Hippocampal formation (tissue), 2 donors: Measurements from ENCODE around the gene BBS1.

Experiments used
- DNase-seq, 2 donors: peaks; one replicate each; lab custom pipeline; 2025; lab: John Stamatoyannopoulos, UW

The BBS1 gene

DNA sequence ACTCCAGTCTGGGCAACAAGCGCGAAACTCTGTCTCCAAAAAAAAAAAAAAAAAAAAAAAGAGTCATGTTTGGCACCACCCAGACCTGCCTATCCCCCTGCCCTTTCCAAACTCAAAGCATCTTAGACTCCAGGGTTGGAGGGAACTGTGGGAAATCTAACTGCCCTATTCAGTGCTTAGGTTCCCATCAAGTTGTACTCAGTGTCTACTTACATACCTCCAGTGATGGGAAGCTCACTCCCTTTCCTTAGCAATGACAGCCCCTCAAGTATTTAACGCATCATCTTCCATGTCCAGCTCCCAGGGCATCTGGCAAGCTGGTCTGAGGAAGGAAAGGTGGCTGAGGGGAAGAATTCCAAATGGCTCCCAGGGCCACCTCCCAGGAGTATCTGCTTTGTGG, 39.3 kb downstream of the BBS1 start:
- no peak for DNase-seq

GRCh38 chr11:66550887-66551286, 40.5 kb downstream of the BBS1 start:
- DNase-seq: no peak

- no peak for DNase-seq
Measured at GRCh38 chr11:66554602-66555001, 44.2 kb downstream of the BBS1 start.

- no peak for DNase-seq
Measured at GRCh38 chr11:66555416-66555815, 45.0 kb downstream of the BBS1 start.

DNA sequence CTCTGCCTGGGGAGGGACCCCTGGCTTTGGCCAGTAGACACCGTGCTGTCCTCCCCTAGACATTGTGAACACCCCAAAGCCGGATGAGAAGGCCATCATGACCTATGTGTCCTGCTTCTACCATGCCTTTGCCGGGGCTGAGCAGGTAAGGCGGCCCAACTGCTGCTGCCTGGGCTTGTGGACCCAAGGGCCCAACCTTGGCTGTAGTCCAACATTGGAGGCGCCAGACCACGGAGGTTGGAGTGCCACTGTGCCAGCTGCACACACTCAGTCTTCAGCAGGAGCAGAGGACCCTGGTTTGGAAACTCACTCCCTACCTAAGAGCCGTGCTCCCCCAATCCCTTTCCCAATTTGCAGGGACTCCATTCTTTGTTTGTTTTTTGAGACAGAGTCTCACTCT, 45.7 kb downstream of the BBS1 start:
- DNase-seq: no peak

- no peak for DNase-seq
Measured at GRCh38 chr11:66557733-66558326, 47.4 kb downstream of the BBS1 start.

GRCh38 chr11:66559142-66559865, 48.9 kb downstream of the BBS1 start:
- DNase-seq: no peak

DNA sequence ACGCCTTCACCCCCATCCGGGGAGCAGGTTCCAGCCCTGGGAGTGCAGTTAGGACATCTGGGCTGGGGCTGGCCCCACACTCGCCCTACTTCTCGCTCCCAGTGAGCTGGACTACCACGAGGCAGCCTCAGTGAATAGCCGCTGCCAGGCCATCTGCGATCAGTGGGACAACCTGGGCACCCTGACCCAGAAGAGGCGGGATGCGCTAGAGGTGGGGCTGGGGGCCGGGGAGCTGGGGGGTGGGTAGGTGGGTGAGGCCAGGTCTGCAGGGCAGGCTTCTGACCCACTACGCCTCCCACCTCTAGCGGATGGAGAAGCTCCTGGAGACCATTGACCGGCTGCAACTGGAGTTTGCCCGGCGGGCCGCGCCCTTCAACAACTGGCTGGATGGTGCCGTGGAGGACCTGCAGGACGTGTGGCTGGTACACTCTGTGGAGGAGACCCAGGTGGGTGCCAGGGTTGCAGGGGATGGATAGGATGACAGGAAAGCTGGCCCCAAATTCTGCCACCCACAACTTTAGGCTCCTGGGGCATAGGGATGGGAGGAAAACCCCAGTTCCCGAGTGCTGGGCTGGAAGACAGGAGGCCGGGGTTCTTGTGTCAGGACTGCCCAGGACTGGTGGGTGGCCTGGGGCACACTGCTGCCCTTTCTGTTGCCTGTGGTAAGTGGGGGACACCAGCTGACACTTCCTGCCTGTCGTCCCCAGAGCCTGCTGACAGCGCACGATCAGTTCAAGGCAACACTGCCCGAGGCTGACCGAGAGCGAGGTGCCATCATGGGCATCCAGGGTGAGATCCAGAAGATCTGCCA, 49.6 kb downstream of the BBS1 start:
- no peak for DNase-seq

DNA sequence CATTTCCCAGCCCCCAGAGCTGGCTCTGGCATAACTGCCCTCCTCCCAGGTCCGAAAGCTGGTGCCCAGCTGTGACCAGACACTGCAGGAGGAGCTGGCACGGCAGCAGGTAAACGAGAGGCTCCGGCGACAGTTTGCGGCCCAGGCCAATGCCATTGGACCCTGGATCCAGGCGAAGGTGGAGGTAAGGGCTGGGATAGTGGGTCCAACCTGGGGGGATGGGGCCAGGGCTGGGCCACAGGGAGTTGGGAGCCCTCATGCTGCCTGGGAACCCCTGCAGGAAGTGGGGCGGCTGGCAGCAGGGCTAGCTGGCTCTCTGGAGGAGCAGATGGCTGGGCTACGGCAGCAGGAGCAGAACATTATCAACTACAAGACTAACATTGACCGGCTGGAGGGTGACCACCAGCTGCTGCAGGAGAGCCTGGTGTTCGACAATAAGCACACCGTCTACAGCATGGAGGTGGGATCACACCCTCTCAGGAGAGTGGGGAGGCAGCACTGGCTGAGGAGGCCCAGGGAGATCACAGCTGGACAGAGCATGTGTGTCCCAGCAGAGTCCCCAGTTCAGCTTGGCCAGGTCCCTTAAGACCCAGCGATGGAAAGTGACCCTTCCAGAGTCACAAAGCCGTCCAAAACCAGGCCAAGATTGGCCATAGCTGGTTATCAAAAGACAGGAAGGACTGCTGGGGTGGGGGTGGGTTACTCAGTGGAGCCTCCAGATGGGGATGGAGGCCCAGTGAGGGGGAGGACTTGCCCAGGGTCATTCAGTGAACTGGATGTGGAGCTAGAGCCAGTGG, 50.9 kb downstream of the BBS1 start:
- no peak for DNase-seq

DNA sequence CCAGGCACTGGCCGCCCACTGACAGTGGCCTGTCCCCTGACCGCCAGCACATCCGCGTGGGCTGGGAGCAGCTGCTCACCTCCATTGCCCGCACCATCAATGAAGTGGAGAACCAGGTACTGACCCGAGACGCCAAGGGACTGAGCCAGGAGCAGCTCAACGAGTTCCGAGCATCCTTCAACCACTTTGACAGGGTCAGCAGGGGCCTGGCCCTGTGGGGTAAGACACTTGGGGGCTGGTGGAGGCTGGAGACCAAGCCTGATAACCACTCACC, 51.5 kb downstream of the BBS1 start:
- no peak for DNase-seq

GRCh38 chr11:66562275-66562674, 51.8 kb downstream of the BBS1 start:
- DNase-seq: no peak

- DNase-seq: no peak
Measured at GRCh38 chr11:66562907-66563583, 52.6 kb downstream of the BBS1 start.

GRCh38 chr11:66563832-66564231, 53.4 kb downstream of the BBS1 start:
- DNase-seq: no peak

DNA sequence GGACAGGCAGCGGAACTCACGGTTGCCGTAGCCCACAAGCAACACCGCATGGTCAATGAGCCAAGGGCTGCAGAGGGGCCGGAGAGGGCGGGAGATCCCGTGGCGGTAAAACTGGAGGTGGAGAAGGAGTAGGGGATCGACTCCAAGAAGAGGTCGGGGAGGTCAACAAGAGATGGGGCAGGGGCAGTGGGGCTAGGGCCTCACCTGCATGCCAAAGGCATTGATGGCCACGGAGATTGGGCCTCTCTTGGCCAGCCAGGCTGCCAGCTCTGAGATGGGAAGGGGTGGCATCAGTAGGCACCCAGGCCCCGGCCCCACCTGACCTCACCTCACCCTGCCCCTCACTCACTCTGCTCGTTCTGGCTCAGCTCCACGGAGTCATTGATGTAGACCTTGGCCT, 54.1 kb downstream of the BBS1 start:
- DNase-seq: no peak

GRCh38 chr11:66564984-66565383, 54.5 kb downstream of the BBS1 start:
- DNase-seq: no peak

DNA sequence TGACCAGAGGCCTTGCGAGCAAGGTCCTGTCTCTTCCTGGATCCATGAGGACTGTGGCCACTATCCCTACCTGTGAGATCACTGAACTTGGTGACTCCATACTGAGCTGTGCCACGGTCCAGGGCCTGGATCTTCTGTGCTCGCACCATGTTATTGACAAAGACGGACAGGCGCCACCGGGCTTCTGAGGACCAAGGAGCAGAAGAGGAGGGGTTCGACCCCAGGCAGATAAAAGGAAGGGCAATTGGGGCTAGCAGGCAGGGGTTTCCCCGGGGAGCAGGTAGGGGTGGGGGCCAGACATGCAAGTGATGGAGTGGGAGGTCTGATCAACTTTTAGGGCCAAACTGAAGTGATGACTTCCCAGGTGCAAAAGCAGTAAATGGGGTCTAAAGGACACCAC, 55.8 kb downstream of the BBS1 start:
- no peak for DNase-seq

GRCh38 chr11:66567787-66568123, 57.3 kb downstream of the BBS1 start:
- no peak for DNase-seq

DNA sequence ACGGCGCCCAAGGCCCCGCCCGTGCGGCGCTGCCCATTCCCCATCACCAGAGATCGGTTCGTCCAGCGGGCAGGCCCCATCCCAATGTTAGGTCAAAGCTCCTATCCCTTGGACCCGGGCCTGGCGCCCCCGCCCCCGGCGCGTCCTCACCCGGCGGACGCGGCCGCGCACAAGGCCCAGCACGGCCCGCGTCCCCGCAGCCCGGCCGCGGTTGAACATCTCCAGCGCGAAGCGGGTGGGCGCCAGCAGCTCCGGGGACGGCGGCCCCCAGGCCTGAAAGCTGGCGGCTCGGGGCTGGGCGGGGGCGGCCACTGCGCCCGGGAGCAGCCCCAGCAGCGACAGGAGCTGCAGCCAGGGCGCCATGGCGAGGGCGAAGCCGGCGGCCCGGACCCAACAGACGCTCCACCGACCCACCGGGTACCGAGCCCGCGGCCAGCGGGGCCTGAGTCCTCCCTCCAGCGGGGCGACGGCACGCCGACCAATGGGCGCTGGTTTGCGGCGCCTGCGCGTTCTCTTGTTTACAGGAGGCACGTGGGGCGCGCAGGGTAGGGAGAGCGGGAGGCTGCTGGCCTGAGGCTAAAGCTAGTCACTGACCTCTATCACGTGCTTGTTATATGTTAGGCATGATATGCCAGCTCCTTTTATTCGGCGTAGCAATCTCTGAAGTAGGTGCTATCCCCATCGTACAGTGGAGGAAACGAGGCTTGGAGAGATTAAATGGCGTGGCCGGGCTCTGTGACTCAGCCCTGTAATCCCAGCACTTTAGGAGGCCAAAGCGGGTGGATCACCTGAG, 57.9 kb downstream of the BBS1 start, which contains the start of gene CTSF:
TSS of gene CTSF (minus strand) at position 483 of the 793 bp plus-strand sequence. CDS start at position 363, 120 bp downstream.
- peak; percentile 74 to 92 for DNase-seq

DNA sequence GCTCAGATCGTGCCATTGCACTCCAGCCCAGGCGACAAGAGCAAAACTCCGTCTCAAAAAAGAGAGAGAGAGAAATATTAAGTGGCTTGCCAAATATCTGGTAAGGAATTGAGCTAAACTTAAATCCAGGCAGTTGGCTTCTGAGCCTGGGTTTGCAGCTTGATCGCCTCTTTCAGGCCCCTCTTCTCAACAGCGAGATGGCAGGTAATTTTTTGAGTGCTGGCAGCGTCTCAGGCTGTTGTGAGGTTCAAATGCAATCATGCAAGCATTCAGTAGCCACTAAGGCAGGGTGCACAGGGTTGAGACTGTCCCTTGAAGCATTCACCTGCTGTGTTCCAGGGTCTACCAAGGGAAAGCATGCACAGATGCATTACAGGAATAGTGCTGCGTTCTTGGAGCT, 58.6 kb downstream of the BBS1 start:
- no peak for DNase-seq

DNA sequence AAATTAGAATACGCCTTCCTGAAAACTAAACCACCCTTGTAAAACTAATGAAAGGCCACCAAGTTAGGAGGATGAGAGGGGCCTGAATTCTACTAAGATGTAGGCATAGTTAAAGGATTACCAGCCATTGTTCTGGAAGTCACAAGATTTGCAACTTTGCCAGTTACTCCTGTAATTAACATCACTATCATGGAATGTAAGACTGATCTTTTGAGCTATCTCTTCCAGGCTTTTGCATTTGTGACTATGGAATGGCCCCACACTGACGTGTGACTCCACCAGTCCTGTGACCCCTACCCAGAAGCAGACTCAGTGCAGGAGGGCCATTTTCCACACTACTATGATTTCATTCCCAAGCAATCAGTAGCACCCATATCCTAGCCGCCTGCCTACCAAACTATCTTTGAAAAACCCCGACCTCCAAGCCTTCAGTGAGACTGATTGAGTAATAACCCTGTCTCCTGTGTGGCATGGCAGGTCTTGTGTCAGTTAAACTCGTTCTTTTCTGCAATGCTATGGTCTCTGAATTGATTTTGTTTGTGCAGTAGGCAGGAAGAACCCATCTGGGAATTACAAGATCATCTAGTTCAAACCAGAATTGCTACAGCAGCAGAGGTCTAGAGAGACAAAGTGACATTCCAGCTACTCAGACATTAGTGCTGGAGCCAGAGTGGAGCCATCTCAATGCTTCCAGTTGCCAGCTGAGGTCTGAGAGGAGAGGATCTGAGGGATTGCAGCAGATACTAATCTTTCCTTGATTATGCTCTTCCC, 59.8 kb downstream of the BBS1 start:
- no peak for DNase-seq
